HepG2 (cell line): ENCODE data around the gene COPS7A. TPM values are rescaled to one million over a fixed set of nuclear protein-coding genes. Genes with fewer than 3 reads are reported as not detected.
A peak's percentile ranks its signal among the peaks of the same experiment; 100 is the strongest.

ENCODE experiments used
- ARID2 ChIP-seq: sonication (generic); formaldehyde crosslinking; IDR thresholded peaks from 2 replicates; pipeline ENCODE4 v1.8.1; 2022; ENCODE audit warnings: mild to moderate bottlenecking, missing genetic modification reagents, borderline replicate concordance
- FOXP1 ChIP-seq, 2 experiments: fragments of 450-650 bp in 1 of 2; IDR thresholded peaks; 2 replicates each; pipeline ENCODE4 v1.6.1; 2017 to 2018; ENCODE audit warnings: antibody characterized with exemption in 1 of 2
- KLF15 ChIP-seq: sonication (generic); formaldehyde crosslinking; IDR thresholded peaks from 2 replicates; pipeline ENCODE4 v1.8.1; 2023; ENCODE audit warnings: borderline replicate concordance, mild to moderate bottlenecking, inconsistent platforms, missing genetic modification reagents, mixed read lengths
- KMT2B ChIP-seq: IDR thresholded peaks from 2 replicates; pipeline ENCODE4 v1.6.1; 2016; ENCODE audit warnings: missing genetic modification reagents, missing compliant biosample characterization
- NRL ChIP-seq: sonication (generic); formaldehyde crosslinking; IDR thresholded peaks from 2 replicates; pipeline ENCODE4 v1.5.0; 2020; ENCODE audit warnings: missing genetic modification reagents, mild to moderate bottlenecking, moderate library complexity, borderline replicate concordance
- RARG ChIP-seq: sonication (generic); formaldehyde crosslinking; IDR thresholded peaks from 2 replicates; pipeline ENCODE4 v1.4.0; 2020; ENCODE audit warnings: low read depth, mild to moderate bottlenecking, missing genetic modification reagents
- SKI ChIP-seq: fragments of 450-650 bp; IDR thresholded peaks from one replicate; pipeline ENCODE4 v1.6.1; 2018; ENCODE audit warnings: mild to moderate bottlenecking; ENCODE audit not compliant: partially characterized antibody
- SNAPC5 ChIP-seq: sonication (generic); formaldehyde crosslinking; IDR thresholded peaks from 2 replicates; pipeline ENCODE4 v1.8.1; 2023; ENCODE audit warnings: mild to moderate bottlenecking, missing genetic modification reagents, borderline replicate concordance
- SP5 ChIP-seq: IDR thresholded peaks from 2 replicates; pipeline ENCODE4 v1.6.1; 2016; ENCODE audit warnings: low read depth, borderline replicate concordance
- THYN1 ChIP-seq: sonication (generic); formaldehyde crosslinking; IDR thresholded peaks from 2 replicates; pipeline ENCODE4 v1.8.1; 2023; ENCODE audit warnings: low read depth, mild to moderate bottlenecking, moderate library complexity, missing genetic modification reagents, borderline replicate concordance
- ZNF234 ChIP-seq: sonication (generic); formaldehyde crosslinking; conservative IDR thresholded peaks from 2 replicates; pipeline ENCODE4 v1.5.1; 2020; ENCODE audit warnings: mild to moderate bottlenecking, missing genetic modification reagents
- ZNF280D ChIP-seq: sonication (generic); formaldehyde crosslinking; IDR thresholded peaks from 2 replicates; pipeline ENCODE4 v1.5.1; 2020; ENCODE audit warnings: mild to moderate bottlenecking, missing genetic modification reagents
- ZNF616 ChIP-seq: sonication (generic); formaldehyde crosslinking; IDR thresholded peaks from 2 replicates; pipeline ENCODE4 v1.5.0; 2020; ENCODE audit warnings: low read depth, mild to moderate bottlenecking, missing genetic modification reagents
- ZNF775 ChIP-seq: sonication (generic); formaldehyde crosslinking; IDR thresholded peaks from 2 replicates; pipeline ENCODE4 v1.4.0; 2020; ENCODE audit warnings: missing genetic modification reagents, mild to moderate bottlenecking, moderate library complexity, borderline replicate concordance
- polyA plus RNA-seq, 8 experiments: library from polyadenylated mRNA; depleted of rRNA in 3 of 8; stranded (reverse) in 7 of 8; unstranded in 1 of 8; fragments of >200 nt; fragmentation: Illumina TruSeq in 4 of 8; extraction: Trizol in 4 of 8; gene quantifications; 2 replicates each; pipeline versions ENCODE4 v1.2.1 to v1.2.3, GENCODE V29; 2011 to 2016; ENCODE audit warnings: low read depth in 4 of 8, missing spikeins in 1 of 8, mixed read lengths in 1 of 8; ENCODE audit not compliant: insufficient read depth in 1 of 8
- total RNA-seq, 5 experiments: library from RNA; depleted of rRNA; stranded (reverse); fragments of >200 nt; fragmentation: Illumina TruSeq; extraction: Trizol; gene quantifications; 2 replicates each; pipeline ENCODE4 v1.2.3, GENCODE V29; 2016; ENCODE audit warnings: low read depth in 1 of 5
- TF ChIP-seq, protein P1 (sequence below): sonication (generic); formaldehyde crosslinking; conservative IDR thresholded peaks from 2 replicates; pipeline ENCODE4 v1.8.0; 2022; ENCODE audit warnings: mild to moderate bottlenecking, moderate library complexity, missing genetic modification reagents
- TF ChIP-seq, protein P2 (sequence below): sonication (generic); formaldehyde crosslinking; IDR thresholded peaks from 2 replicates; pipeline ENCODE4 v1.4.0; 2020; ENCODE audit warnings: low read depth, missing genetic modification reagents
- TF ChIP-seq, protein P3 (sequence below): sonication (generic); formaldehyde crosslinking; IDR thresholded peaks from 2 replicates; pipeline ENCODE4 v1.4.0; 2020; ENCODE audit warnings: missing genetic modification reagents, borderline replicate concordance

COPS7A gene
- total and polyA plus RNA-seq, 2 of the 13 experiments (the other 11 are each of a cell fraction or from before 2014, with no cell fraction given) = 40.0 to 73.6 TPM

DNA sequence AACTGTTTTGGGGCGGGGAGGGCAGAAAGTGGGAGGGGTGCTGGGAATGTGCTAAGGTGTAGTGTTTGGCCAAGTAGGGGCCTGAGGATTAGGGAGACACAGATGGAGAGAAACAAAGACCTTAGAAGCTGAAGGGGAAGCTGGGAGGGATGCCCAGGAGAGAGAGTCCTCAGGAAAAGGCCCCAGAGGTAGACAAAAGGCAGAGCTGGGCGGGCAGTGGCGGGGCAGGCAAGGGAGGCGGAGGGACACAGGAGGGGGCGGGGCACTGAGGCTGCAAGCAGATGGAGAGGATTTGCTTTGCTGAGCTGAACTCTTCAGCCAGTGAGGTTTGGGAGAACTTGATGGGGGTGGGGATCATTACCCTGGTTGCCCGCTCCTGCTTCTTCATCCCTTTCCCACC lies 45.1 kb downstream of the COPS7A start (continued):
- TF ChIP-seq SKI (no peak), ZNF234 (CRISPR knock-in tag) (no peak), SP5 (CRISPR knock-in tag) (0 out of 2 replicates have a peak, but pooled peaks have one; percentile 34), KLF15 (CRISPR knock-in tag) (no peak), ZNF775 (CRISPR knock-in tag) (no peak), KMT2B (CRISPR knock-in tag) (no peak), ZNF280D (CRISPR knock-in tag) (0 out of 2 replicates have a peak, but pooled peaks have one; percentile 26), NRL (CRISPR knock-in tag) (no peak), ARID2 (no peak), ZNF616 (CRISPR knock-in tag) (no peak), RARG (CRISPR knock-in tag) (no peak), THYN1 (CRISPR knock-in tag) (no peak), SNAPC5 (CRISPR knock-in tag) (no peak), FOXP1 (IDR thresholded peaks at IDR 0.05) (no peak), FOXP1 (CRISPR knock-in tag; IDR thresholded peaks at IDR 0.05) (no peak)
- TF ChIP-seq, protein P1, sequence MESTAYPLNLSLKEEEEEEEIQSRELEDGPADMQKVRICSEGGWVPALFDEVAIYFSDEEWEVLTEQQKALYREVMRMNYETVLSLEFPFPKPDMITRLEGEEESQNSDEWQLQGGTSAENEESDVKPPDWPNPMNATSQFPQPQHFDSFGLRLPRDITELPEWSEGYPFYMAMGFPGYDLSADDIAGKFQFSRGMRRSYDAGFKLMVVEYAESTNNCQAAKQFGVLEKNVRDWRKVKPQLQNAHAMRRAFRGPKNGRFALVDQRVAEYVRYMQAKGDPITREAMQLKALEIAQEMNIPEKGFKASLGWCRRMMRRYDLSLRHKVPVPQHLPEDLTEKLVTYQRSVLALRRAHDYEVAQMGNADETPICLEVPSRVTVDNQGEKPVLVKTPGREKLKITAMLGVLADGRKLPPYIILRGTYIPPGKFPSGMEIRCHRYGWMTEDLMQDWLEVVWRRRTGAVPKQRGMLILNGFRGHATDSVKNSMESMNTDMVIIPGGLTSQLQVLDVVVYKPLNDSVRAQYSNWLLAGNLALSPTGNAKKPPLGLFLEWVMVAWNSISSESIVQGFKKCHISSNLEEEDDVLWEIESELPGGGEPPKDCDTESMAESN (CRISPR knock-in tag) = no peak
- TF ChIP-seq, protein P2, sequence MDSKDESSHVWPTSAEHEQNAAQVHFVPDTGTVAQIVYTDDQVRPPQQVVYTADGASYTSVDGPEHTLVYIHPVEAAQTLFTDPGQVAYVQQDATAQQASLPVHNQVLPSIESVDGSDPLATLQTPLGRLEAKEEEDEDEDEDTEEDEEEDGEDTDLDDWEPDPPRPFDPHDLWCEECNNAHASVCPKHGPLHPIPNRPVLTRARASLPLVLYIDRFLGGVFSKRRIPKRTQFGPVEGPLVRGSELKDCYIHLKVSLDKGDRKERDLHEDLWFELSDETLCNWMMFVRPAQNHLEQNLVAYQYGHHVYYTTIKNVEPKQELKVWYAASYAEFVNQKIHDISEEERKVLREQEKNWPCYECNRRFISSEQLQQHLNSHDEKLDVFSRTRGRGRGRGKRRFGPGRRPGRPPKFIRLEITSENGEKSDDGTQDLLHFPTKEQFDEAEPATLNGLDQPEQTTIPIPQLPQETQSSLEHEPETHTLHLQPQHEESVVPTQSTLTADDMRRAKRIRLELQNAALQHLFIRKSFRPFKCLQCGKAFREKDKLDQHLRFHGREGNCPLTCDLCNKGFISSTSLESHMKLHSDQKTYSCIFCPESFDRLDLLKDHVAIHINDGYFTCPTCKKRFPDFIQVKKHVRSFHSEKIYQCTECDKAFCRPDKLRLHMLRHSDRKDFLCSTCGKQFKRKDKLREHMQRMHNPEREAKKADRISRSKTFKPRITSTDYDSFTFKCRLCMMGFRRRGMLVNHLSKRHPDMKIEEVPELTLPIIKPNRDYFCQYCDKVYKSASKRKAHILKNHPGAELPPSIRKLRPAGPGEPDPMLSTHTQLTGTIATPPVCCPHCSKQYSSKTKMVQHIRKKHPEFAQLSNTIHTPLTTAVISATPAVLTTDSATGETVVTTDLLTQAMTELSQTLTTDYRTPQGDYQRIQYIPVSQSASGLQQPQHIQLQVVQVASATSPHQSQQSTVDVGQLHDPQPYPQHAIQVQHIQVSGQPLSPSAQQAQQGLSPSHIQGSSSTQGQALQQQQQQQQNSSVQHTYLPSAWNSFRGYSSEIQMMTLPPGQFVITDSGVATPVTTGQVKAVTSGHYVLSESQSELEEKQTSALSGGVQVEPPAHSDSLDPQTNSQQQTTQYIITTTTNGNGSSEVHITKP (CRISPR knock-in tag) = no peak
- TF ChIP-seq, protein P3, sequence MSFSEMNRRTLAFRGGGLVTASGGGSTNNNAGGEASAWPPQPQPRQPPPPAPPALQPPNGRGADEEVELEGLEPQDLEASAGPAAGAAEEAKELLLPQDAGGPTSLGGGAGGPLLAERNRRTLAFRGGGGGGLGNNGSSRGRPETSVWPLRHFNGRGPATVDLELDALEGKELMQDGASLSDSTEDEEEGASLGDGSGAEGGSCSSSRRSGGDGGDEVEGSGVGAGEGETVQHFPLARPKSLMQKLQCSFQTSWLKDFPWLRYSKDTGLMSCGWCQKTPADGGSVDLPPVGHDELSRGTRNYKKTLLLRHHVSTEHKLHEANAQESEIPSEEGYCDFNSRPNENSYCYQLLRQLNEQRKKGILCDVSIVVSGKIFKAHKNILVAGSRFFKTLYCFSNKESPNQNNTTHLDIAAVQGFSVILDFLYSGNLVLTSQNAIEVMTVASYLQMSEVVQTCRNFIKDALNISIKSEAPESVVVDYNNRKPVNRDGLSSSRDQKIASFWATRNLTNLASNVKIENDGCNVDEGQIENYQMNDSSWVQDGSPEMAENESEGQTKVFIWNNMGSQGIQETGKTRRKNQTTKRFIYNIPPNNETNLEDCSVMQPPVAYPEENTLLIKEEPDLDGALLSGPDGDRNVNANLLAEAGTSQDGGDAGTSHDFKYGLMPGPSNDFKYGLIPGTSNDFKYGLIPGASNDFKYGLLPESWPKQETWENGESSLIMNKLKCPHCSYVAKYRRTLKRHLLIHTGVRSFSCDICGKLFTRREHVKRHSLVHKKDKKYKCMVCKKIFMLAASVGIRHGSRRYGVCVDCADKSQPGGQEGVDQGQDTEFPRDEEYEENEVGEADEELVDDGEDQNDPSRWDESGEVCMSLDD (CRISPR knock-in tag) = no peak
